ENCODE results near the gene HSPB1. TPM values are rescaled to one million over a fixed set of nuclear protein-coding genes. Genes with fewer than 3 reads are reported as not detected.
"Not testable (repeated sequence)": the region's sequence is repeated elsewhere in the genome, so short reads cannot be mapped to it uniquely, and the experiment has no call there.

Gene HSPB1
- total and polyA plus RNA-seq, 4 donors, result 89.6 to 529 (median 356) TPM

GRCh38 chr7:76333511-76334101 lies 31.1 kb downstream of the HSPB1 start:
- TF ChIP-seq CTCF (IDR thresholded peaks at IDR 0.05; ENCODE audit: control extremely low read depth, extremely low read depth), result no peak
- H3K36me3 ChIP-seq (ENCODE audit: control insufficient read depth in 4 of 4, insufficient read depth in 4 of 4, low read length in 4 of 4), result peaks cover 6 to 15% (median 8%) of the 10 kb centered on the region in 4 donors
- peak overlapping the region; percentile 27 to 62 for H3K27ac ChIP-seq (ENCODE audit: low read depth in 1 of 2, low read length in 1 of 2)
- WGBS, 2 donors, result 45 to 67% methylated on average over 14 of the region's 14 CpGs
- H3K9ac ChIP-seq (ENCODE audit: insufficient read depth in 1 of 2, low read length in 2 of 2), result no peak overlapping the region
- H3K9me3 ChIP-seq (ENCODE audit: control insufficient read depth in 4 of 4, insufficient read depth in 3 of 4, low read length in 3 of 4), result no peaks in the 10 kb centered on the region
- DNase-seq, result no peak
- H3K27me3 ChIP-seq (ENCODE audit: control insufficient read depth in 3 of 3, insufficient read depth in 3 of 3, low read length in 2 of 3), result no peaks in the 10 kb centered on the region
- peaks cover 0 to 42% (median 6%) of the 10 kb centered on the region in 5 donors for H3K4me1 ChIP-seq (ENCODE audit: control insufficient read depth in 5 of 5, insufficient read depth in 5 of 5, low read length in 5 of 5)
- H3K4me3 ChIP-seq, result no peak overlapping the region
- peak; percentile 29 for ATAC-seq (ENCODE audit: insufficient read depth, low FRiP score)

GRCh38 chr7:76334320-76334967 lies 32.0 kb downstream of the HSPB1 start:
- H3K4me1 ChIP-seq (ENCODE audit: control insufficient read depth in 5 of 5, insufficient read depth in 5 of 5, low read length in 5 of 5), result peaks cover 0 to 42% (median 6%) of the 10 kb centered on the region in 5 donors
- no peak for ATAC-seq (ENCODE audit: insufficient read depth, low FRiP score)

GRCh38 chr7:76335417-76335816 lies 32.9 kb downstream of the HSPB1 start:
- WGBS, 2 donors, result 86 to 93% methylated on average over 2 of the region's 2 CpGs
- ATAC-seq (ENCODE audit: insufficient read depth, low FRiP score); H3K36me3 ChIP-seq (ENCODE audit: control insufficient read depth in 4 of 4, insufficient read depth in 4 of 4, low read length in 4 of 4); H3K27ac ChIP-seq (ENCODE audit: low read depth in 1 of 2, low read length in 1 of 2); H3K4me3 ChIP-seq; H3K9ac ChIP-seq (ENCODE audit: insufficient read depth in 1 of 2, low read length in 2 of 2); DNase-seq; H3K9me3 ChIP-seq (ENCODE audit: control insufficient read depth in 4 of 4, insufficient read depth in 3 of 4, low read length in 3 of 4); H3K27me3 ChIP-seq (ENCODE audit: control insufficient read depth in 3 of 3, insufficient read depth in 3 of 3, low read length in 2 of 3): not testable (repeated sequence)
- peaks cover 0 to 37% (median 6%) of the 10 kb centered on the region in 5 donors for H3K4me1 ChIP-seq (ENCODE audit: control insufficient read depth in 5 of 5, insufficient read depth in 5 of 5, low read length in 5 of 5)

More at GRCh38 chr7:76334320-76334967, 32.0 kb downstream of the HSPB1 start:
- no peak overlapping the region for H3K9ac ChIP-seq (ENCODE audit: insufficient read depth in 1 of 2, low read length in 2 of 2)
- TF ChIP-seq CTCF (IDR thresholded peaks at IDR 0.05; ENCODE audit: control extremely low read depth, extremely low read depth), result no peak
- H3K4me3 ChIP-seq, result no peak overlapping the region
- no peaks in the 10 kb centered on the region for H3K9me3 ChIP-seq (ENCODE audit: control insufficient read depth in 4 of 4, insufficient read depth in 3 of 4, low read length in 3 of 4)
- 89 to 90% methylated on average over 6 of the region's 6 CpGs for WGBS, 2 donors
- H3K27me3 ChIP-seq (ENCODE audit: control insufficient read depth in 3 of 3, insufficient read depth in 3 of 3, low read length in 2 of 3), result no peaks in the 10 kb centered on the region
- peak overlapping the region in 1 of 2 donors; percentile 59 for H3K27ac ChIP-seq (ENCODE audit: low read depth in 1 of 2, low read length in 1 of 2)
- peaks cover under 1 to 8% (median 7%) of the 10 kb centered on the region in 4 donors for H3K36me3 ChIP-seq (ENCODE audit: control insufficient read depth in 4 of 4, insufficient read depth in 4 of 4, low read length in 4 of 4)
- DNase-seq, result no peak

GRCh38 chr7:76336094-76336493 lies 33.6 kb downstream of the HSPB1 start:
- DNase-seq (no peak), ATAC-seq (ENCODE audit: insufficient read depth, low FRiP score) (no peak)
- Histone ChIP-seq H3K4me1 (ENCODE audit: control insufficient read depth in 5 of 5, insufficient read depth in 5 of 5, low read length in 5 of 5) (peaks cover 0 to 38% (median 6%) of the 10 kb centered on the region in 5 donors), H3K9ac (ENCODE audit: insufficient read depth in 1 of 2, low read length in 2 of 2) (no peak overlapping the region), H3K9me3 (ENCODE audit: control insufficient read depth in 4 of 4, insufficient read depth in 3 of 4, low read length in 3 of 4) (no peaks in the 10 kb centered on the region), H3K36me3 (ENCODE audit: control insufficient read depth in 4 of 4, insufficient read depth in 4 of 4, low read length in 4 of 4) (peaks cover 0 to 8% (median 5%) of the 10 kb centered on the region in 4 donors), H3K27ac (ENCODE audit: low read depth in 1 of 2, low read length in 1 of 2) (no peak overlapping the region), H3K4me3 (no peak overlapping the region), H3K27me3 (ENCODE audit: control insufficient read depth in 3 of 3, insufficient read depth in 3 of 3, low read length in 2 of 3) (no peaks in the 10 kb centered on the region)
- no peak for TF ChIP-seq CTCF (IDR thresholded peaks at IDR 0.05; ENCODE audit: control extremely low read depth, extremely low read depth)
